OCI-LY7 (cell line): ENCODE data around the gene NPAS2. TPM values are rescaled to one million over a fixed set of nuclear protein-coding genes. Genes with fewer than 3 reads are reported as not detected.

Source experiments
- BruUV-seq: library from RNA; stranded (reverse); fragments of 400-500 nt; replicated peaks from 2 replicates; lab custom pipeline; 2021; lab: Mats Ljungman, UMichigan
- CTCF ChIA-PET: fragments of 300-600 bp; sonication (Branson Sonifier 250); formaldehyde crosslinking; loops from one replicate; lab custom pipeline; 2022; ENCODE audit warnings: antibody characterized with exemption; ENCODE audit not compliant: unreplicated experiment; lab: Charles Lee
- POLR2A ChIA-PET: fragments of 300-600 bp; sonication (Branson Sonifier 250); formaldehyde crosslinking; loops from one replicate; lab custom pipeline; 2022; ENCODE audit warnings: antibody characterized with exemption; lab: Charles Lee
- DNase-seq: peaks from one replicate; pipeline ENCODE4 v3.0.0-alpha.2; 2015; ENCODE audit warnings: low spot score
- H2AFZ ChIP-seq: fragments of 200-600 bp; sonication (generic), shearing (Covaris generic); 2 replicates; pipeline ENCODE4 v1.6.1; 2014; ENCODE audit warnings: mild to moderate bottlenecking, antibody characterized with exemption, low read length, moderate library complexity
- H3K27ac ChIP-seq: fragments of 200-600 bp; sonication (generic); 2 replicates; pipeline ENCODE4 v1.5.1; 2014; ENCODE audit warnings: mixed run types, low read depth, mild to moderate bottlenecking, moderate library complexity, low read length, inconsistent platforms; ENCODE audit not compliant: poor library complexity, severe bottlenecking
- H3K36me3 ChIP-seq: fragments of 200-600 bp; sonication (generic); 2 replicates; pipeline ENCODE4 v1.6.1; 2014; ENCODE audit warnings: mild to moderate bottlenecking, antibody characterized with exemption, low read length, moderate library complexity, mixed read lengths; ENCODE audit not compliant: insufficient read depth
- H3K4me1 ChIP-seq: fragments of 200-600 bp; sonication (generic); 2 replicates; pipeline ENCODE4 v1.5.1; 2014; ENCODE audit warnings: mild to moderate bottlenecking, low read length; ENCODE audit not compliant: insufficient read depth, poor library complexity, severe bottlenecking
- H3K4me2 ChIP-seq: fragments of 200-600 bp; sonication (generic); 2 replicates; pipeline ENCODE4 v1.6.1; 2014; ENCODE audit warnings: mild to moderate bottlenecking, low read length
- H3K4me3 ChIP-seq: fragments of 200-600 bp; sonication (generic); 2 replicates; pipeline ENCODE4 v1.5.1; 2014; ENCODE audit warnings: mild to moderate bottlenecking, low read depth, low read length; ENCODE audit not compliant: poor library complexity, severe bottlenecking
- H3K79me2 ChIP-seq: fragments of 200-600 bp; sonication (generic); 2 replicates; pipeline ENCODE4 v1.6.1; 2016; ENCODE audit warnings: low read depth, mild to moderate bottlenecking, low read length, moderate library complexity, mixed read lengths; ENCODE audit not compliant: insufficient read depth
- H3K9me2 ChIP-seq: fragments of 200-600 bp; sonication (generic); 2 replicates; pipeline ENCODE4 v1.6.1; 2016; ENCODE audit warnings: mild to moderate bottlenecking, low read length, mixed read lengths; ENCODE audit not compliant: insufficient read depth
- H3K9me3 ChIP-seq: fragments of 200-600 bp; sonication (generic); 2 replicates; pipeline ENCODE4 v1.6.1; 2014; ENCODE audit warnings: mild to moderate bottlenecking, mixed run types, low read length, mixed read lengths
- H4K20me1 ChIP-seq: fragments of 200-600 bp; sonication (generic); 2 replicates; pipeline ENCODE4 v1.6.1; 2014; ENCODE audit warnings: mild to moderate bottlenecking, antibody characterized with exemption, low read length, moderate library complexity, mixed read lengths; ENCODE audit not compliant: insufficient read depth
- EZH2phosphoT487 ChIP-seq: fragments of 200-600 bp; sonication (generic); IDR thresholded peaks from 2 replicates; pipeline ENCODE4 v1.6.1; 2018; ENCODE audit warnings: low read depth, borderline replicate concordance, mild to moderate bottlenecking, mixed run types, antibody characterized with exemption, low read length, moderate library complexity, mixed read lengths
- intact Hi-C: fragments of 100-400 bp; cut with micrococcal nuclease; formaldehyde crosslinking; loops from one replicate; pipeline ENCODE4 v1.10.0; 2022; ENCODE audit not compliant: unreplicated experiment
- total RNA-seq, 2 experiments: library from RNA; depleted of rRNA in 1 of 2; stranded (reverse); fragments of >200 nt in 1 of 2; shearing (Covaris generic) in 1 of 2; gene quantifications; 2 replicates each; pipeline ENCODE4 v1.2.3, GENCODE V29; 2014 to 2022
- TF ChIP-seq, protein P1 (sequence below): fragments of 200-600 bp; sonication (generic); conservative IDR thresholded peaks from 2 replicates; pipeline ENCODE4 v1.5.1; 2014; ENCODE audit warnings: mild to moderate bottlenecking, antibody characterized with exemption, low read length, moderate library complexity, mixed read lengths

The NPAS2 gene
- total RNA-seq, 2 experiments from 2014 or later, result not detected

DNA sequence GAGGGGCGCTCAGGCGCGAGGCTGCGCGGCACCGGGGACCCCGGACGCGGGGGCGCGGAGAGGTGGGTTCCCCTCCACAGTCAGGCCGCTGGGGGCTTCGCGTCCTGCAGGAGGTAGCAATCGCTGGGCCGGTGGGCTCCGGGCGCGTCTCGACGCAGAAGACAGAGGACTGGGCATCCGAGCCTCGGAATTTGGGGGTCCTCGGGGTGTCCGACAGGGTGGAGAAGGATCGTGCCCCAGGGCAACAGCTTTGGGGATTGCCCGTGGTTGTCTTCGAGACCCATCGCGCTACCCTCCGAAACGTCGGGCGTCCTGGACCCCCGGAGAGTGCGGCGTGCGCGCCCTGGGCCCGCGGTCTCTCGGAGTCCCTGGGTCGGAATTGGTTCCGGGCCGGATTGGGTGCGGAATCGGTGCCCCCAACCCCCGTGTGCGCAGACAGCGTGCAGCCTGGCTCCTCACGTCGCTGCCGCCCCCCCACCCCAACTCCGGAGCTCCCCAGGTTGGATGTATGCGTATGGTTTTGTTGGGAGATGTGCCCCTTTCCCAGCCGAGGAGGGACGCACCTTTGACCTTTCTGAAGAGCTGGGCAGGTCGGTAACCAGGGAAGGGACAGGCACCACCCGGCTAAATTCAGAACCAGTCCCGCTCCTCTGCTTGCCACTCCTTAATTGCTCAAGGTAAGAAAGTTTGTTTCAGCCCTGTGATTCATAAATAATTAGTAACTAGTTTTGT, 750 bp downstream of the NPAS2 start:
- TF ChIP-seq, protein P1, sequence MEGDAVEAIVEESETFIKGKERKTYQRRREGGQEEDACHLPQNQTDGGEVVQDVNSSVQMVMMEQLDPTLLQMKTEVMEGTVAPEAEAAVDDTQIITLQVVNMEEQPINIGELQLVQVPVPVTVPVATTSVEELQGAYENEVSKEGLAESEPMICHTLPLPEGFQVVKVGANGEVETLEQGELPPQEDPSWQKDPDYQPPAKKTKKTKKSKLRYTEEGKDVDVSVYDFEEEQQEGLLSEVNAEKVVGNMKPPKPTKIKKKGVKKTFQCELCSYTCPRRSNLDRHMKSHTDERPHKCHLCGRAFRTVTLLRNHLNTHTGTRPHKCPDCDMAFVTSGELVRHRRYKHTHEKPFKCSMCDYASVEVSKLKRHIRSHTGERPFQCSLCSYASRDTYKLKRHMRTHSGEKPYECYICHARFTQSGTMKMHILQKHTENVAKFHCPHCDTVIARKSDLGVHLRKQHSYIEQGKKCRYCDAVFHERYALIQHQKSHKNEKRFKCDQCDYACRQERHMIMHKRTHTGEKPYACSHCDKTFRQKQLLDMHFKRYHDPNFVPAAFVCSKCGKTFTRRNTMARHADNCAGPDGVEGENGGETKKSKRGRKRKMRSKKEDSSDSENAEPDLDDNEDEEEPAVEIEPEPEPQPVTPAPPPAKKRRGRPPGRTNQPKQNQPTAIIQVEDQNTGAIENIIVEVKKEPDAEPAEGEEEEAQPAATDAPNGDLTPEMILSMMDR, result no peak
- Histone ChIP-seq H3K9me3 (no peaks in the 10 kb centered on the region), H3K36me3 (no peaks in the 10 kb centered on the region), H3K9me2 (no peaks in the 10 kb centered on the region), H2AFZ (no peak overlapping the region), H3K79me2 (no peaks in the 10 kb centered on the region), H3K4me2 (no peak overlapping the region), H3K27ac (no peak overlapping the region), H4K20me1 (no peaks in the 10 kb centered on the region), H3K4me3 (no peak overlapping the region), H3K4me1 (no peaks in the 10 kb centered on the region)
- intact Hi-C loops, result no loop called here
- BruUV-seq, result no TSS peak
- CTCF ChIA-PET, result no interaction called here
- DNase-seq, result no peak
- POLR2A ChIA-PET, result no interaction called here

DNA sequence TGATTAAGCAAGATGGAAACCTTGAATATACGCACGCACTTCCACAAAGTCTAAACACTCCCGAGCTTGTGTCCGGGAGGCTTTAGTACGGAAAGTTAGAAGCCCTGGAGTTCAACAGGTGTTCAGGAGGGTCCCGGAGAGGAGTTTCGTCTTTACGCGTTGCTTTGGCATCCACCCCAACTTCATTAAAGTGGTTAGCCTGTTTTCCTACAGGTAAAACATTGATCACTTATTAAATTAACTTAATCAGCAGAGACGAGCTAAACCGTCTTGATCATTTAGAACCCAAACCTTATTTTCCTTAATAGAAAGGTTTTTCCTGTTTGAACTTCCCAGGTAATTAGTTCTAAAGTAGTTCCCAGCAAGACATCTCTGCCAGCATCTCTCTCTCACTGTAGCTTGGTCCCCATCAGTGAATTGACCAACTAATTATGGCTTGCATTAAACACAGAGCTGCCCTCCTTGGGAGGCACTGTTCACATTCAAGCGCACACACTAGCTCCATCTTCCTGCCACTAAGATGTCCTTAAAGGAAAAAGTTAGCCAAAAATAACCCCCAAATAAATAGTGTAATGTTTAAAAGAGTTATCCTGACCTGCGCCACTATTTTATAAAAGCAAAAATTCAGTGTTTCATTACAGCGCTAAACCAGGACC, 1.4 kb downstream of the NPAS2 start:
- Histone ChIP-seq H3K4me2 (no peak overlapping the region), H3K27ac (no peak overlapping the region), H3K9me2 (no peaks in the 10 kb centered on the region), H3K9me3 (no peaks in the 10 kb centered on the region), H3K79me2 (no peaks in the 10 kb centered on the region), H2AFZ (no peak overlapping the region), H3K4me1 (no peaks in the 10 kb centered on the region), H4K20me1 (no peaks in the 10 kb centered on the region), H3K4me3 (no peak overlapping the region), H3K36me3 (no peaks in the 10 kb centered on the region)
- ChIA-PET CTCF (no interaction called here), POLR2A (no interaction called here)
- BruUV-seq, result no TSS peak
- DNase-seq, result no peak
- TF ChIP-seq, protein P1, result no peak
- TF ChIP-seq EZH2phosphoT487, result no peak
- intact Hi-C loops, result no loop called here

DNA sequence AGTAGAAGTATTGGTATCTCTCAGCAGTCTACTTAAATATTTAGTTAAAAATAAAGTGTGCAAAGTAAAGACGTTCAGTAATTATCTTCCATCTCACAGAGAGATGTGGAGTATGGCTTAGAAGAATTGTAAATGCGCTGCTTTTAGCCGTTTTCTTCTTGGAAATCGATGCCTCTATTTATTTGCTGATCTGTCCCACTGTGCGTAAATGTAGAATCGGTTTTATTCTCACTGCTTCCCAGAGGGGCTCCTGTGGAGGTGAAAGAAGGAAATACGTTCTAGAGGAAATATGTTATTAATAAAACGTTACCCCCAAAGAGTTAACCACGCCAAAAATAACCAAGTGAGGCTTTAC, 1.9 kb downstream of the NPAS2 start:
- intact Hi-C loops, result no loop called here
- TF ChIP-seq, protein P1, result no peak
- no peak for TF ChIP-seq EZH2phosphoT487
- Histone ChIP-seq H4K20me1 (no peaks in the 10 kb centered on the region), H3K27ac (no peak overlapping the region), H3K36me3 (no peaks in the 10 kb centered on the region), H3K79me2 (no peaks in the 10 kb centered on the region), H3K4me2 (no peak overlapping the region), H3K4me3 (no peak overlapping the region), H3K9me3 (no peaks in the 10 kb centered on the region), H3K9me2 (no peaks in the 10 kb centered on the region), H3K4me1 (no peaks in the 10 kb centered on the region), H2AFZ (no peak overlapping the region)
- CTCF ChIA-PET, result no interaction called here
- POLR2A ChIA-PET, result no interaction called here
- DNase-seq, result no peak
- BruUV-seq, result no TSS peak
